GM18861 (cell line): ENCODE measurements around the gene KAT5.
"Not testable (repeated sequence)": the region's sequence is repeated elsewhere in the genome, so short reads cannot be mapped to it uniquely, and the experiment has no call there.

Experiments
- ATAC-seq: cut with Tn5 transposase; IDR thresholded peaks from one replicate; pipeline ENCODE4 v1.9.1; 2021; ENCODE audit not compliant: unreplicated experiment

KAT5 gene

DNA sequence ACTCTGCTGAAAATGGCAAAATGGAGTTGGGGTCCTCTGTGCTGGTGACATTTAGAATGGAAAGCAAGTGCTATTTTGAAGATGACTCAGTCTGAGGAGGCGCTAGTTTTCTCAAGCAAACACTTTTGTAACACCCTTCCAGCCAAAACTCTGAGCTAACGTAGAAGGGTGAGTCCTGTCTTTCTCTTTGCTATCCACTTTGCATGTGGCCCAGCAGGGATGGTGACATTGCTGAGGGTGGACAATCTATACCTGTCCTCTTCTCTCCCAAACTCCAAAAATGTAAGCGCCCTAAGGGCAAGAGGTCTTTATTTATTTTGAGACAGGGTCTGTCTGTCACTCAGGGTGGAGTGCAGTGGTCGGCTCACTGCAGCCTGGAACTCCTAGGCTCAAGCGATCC lies 3.6 kb upstream of the KAT5 start:
- no peak for ATAC-seq

DNA sequence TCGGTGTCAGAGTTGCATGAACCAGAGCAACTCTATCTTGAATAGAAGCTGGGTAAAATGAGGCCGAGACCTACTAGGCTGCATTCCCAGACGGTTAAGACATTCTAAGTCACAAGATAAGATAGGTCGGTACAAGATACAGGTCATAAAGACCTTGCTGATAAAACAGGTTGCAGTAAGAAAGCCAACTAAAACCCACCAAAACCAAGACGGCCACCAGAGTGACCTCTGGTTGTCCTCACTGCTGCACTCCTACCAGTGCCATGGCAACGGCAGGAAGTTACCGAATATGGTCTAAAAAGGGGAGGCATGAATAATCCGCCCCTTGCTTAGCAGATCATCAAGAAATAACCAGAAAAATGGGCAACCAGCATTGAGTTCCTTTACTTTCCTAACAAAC lies 2.4 kb upstream of the KAT5 start:
- ATAC-seq = no peak

DNA sequence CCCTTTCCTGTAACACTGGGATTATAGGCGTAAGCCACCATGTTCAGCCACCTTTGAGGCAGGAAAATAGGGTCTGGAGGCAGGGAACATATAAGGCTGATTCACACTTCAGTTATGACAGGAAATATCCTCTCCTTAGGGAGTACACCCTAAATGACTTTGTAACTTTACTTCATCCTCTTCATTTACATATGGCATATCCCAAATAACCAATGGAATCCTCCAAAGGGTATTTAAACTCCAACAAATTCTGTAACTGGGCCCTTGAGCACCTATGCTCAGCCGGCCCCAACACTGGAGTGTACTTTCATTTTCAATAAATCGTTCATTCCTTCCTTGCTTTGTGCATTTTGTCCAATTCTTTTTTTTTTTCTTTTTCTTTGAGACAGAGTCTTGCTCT lies 1.6 kb upstream of the KAT5 start:
- no peak for ATAC-seq

DNA sequence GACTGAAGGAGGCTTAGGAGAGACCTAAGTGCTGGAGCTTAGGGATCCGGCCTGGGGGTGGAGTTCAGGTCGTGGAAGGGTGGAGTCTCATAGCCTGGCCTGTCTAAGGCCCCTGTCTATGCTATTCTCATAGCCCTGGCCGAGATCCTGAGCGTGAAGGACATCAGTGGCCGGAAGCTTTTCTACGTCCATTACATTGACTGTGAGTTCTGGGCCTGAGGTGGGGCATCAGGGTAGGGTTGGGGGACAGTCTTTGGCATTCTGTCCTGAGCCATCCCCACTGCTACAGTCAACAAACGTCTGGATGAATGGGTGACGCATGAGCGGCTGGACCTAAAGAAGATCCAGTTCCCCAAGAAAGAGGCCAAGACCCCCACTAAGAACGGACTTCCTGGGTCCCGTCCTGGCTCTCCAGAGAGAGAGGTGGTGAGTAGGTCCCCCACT lies 603 bp downstream of the KAT5 start:
- peak; percentile 14 for ATAC-seq

DNA sequence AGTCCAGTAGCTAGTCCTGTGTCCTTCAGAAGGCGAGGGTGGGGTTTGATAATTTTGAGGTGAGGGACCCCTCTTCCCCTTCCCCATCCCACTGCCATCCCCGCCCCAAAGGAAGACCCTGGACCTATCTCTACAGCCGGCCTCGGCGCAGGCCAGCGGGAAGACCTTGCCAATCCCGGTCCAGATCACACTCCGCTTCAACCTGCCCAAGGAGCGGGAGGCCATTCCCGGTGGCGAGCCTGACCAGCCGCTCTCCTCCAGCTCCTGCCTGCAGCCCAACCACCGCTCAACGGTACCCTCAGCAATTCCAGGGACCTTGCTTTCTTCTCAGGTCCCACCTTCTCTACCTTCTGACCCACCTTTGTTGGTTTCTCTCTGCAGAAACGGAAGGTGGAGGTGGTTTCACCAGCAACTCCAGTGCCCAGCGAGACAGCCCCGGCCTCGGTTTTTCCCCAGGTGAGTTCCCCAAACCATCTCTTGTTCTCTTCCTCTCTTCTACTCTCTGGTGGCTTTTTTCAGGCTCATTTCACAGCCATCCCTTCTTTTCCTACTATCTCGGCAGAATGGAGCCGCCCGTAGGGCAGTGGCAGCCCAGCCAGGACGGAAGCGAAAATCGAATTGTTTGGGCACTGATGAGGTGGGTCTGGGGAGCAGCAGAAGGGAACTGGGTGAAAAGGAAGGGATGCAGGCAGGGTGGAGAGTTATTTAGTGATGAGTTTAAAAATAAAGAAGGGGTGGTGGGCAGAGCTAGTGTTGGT lies 1.3 kb downstream of the KAT5 start:
- ATAC-seq = no peak

DNA sequence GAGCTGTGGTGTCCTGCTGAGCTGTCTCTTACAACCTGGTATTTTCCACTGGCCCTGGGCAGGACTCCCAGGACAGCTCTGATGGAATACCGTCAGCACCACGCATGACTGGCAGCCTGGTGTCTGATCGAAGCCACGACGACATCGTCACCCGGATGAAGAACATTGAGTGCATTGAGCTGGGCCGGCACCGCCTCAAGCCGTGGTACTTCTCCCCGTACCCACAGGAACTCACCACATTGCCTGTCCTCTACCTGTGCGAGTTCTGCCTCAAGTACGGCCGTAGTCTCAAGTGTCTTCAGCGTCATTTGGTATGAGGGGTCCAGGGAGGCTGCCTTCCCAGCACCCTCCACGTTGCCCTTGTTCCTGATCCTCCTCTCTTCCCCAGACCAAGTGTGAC lies 2.4 kb downstream of the KAT5 start:
- no peak for ATAC-seq

DNA sequence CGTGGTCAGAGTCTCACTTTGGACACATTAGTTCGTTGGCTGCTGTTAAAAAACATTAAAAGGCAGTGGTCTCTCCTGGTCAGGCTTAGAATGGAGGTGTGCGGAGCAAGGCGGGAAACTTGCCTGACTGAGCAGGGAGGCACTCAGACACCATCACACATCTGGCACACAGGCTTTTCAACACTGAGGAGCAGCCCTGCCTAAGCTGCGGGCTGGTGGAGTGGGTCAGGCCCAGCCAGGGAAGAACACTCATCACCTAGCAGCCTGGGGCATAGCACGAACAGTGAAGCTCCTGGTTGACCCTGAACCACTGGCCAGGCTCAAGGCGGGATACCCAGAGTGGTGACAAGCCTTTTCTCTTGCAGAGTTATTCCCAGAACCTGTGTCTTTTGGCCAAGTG lies 4.2 kb downstream of the KAT5 start:
- no peak for ATAC-seq

DNA sequence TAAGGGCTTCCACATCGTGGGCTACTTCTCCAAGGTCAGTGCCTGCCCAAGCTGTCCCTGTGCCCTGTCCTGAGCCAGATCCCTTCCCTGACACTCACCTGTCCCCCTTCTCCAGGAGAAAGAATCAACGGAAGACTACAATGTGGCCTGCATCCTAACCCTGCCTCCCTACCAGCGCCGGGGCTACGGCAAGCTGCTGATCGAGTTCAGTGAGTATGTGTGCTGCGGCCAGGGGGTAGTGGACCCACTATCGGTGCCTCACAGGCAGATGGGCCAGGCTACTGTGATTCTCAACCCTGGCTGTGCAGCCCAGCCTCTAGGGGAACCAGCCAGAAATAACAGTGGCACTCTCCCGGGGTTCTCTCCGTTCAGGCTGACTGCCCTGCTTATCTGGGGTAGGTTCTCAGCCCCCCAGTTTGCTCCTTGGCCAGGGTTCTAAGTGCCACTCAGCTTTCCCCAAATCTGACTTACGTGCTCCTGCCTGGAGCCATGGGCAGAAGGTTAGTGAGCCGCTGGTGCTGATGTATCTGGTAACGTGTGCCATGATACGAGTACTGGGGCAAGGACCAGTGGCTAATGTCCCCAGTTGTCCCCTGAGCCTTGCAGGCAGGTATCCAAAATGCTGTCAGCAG lies 4.8 kb downstream of the KAT5 start:
- ATAC-seq = no peak

DNA sequence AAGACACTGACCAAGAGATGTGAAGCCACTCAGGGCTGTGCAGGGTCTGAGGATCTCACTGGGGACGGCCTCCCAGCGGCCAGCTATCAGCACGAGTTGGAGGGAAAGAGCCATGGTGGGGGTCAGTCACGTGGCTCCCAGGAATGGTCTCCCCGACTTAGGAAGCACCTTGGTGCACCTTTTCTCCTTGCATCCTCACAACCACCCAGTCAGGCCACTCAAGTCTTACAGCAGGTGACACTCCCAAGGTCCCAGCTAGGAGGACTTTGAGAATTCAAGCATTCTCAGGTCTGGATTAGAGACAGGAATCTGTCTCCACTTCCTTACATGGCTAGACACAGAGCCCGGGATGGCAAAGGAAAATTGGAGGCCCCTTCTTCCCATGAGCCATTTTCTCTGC lies 5.9 kb downstream of the KAT5 start:
- ATAC-seq = no peak

DNA sequence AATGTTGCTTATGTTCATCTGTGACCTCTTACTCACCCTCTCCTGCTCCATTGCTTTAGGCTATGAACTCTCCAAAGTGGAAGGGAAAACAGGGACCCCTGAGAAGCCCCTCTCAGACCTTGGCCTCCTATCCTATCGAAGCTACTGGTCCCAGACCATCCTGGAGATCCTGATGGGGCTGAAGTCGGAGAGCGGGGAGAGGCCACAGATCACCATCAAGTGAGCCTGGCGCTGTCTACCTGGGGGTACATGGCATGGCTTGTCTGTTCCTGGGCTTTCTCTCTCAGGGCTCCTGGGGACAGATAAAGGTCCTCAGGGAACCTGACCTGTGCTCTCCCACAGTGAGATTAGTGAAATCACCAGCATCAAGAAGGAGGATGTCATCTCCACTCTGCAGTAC lies 6.5 kb downstream of the KAT5 start:
- ATAC-seq = no peak

DNA sequence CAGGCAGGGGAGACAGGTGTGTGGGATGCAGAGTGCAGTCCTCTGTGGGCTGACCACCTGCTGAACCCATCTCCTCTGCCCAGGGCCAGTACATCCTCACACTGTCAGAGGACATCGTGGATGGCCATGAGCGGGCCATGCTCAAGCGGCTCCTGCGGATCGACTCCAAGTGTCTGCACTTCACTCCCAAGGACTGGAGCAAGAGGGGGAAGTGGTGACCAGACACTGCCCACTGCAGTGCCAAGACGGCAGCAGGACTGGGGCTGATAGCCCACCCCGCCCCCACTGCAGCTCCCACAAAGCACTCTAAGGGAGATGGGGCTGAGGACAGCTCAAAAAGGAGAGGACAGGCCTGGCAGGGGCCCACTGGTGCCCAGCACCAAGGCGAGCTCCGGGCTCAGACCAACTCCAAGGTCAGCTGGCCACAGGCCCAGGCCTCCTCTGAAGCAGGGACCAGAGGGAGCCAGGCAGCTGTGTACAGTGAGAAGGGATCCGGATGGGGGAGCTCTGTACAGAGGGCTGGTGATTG lies 7.0 kb downstream of the KAT5 start:
- no peak for ATAC-seq

DNA sequence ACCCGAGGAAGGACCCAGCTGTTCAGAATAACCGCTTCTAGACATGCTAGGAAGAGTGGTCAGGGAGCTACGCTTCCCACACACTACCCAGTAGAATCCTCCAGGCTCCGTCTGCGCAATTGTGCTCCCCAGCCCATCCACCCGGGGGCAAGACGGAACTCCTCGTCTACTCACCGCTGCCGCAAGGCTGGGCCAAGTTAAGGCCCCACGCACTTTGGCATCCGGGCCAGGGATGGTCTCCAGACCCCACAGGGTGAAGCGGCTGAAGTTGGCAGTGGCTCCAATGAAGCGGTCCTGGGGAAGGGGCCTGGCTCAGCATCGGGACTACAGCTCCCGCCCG lies 7.8 kb downstream of the KAT5 start:
- ATAC-seq = peak; percentile 8

DNA sequence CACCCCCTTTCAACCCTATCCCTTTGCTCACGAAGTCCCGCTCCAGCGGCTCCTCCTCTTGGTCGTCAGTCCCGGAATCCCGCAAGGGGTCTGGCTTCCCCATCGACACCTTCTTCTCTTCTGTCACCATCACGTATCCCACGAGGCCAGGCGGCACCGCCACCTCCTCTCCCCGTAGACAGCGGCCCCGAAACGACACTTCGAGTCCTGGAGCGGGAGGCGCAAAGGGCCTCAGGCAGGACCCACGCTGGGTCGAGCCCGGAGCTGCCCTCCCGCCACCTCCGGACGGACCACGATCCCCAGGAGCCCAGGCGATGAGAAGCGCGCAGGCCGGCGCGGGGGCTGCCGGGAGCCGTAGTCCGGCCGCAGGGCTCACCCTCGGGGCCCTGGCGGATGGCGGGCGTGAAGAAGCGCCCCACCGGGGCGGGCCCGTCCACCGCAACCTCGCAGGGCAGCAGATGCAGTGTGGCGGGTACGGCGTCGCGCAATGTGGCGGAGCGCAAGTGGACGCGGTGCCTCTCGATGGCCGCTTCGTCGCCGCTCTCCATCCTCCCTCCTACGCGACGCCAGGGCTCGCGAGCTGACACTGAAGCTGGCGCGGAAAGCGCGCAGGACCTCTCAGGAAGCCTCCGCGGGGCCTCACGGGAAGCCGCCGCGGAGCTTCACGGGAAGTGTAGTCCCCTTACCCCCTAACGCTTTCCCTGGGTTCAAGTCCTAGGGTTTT lies 8.3 kb downstream of the KAT5 start, which contains the start of gene RNASEH2C:
RNASEH2C (minus strand) TSS at position 588 of the 724 bp plus-strand sequence; CDS start at position 548, 40 bp downstream.
- ATAC-seq = peak; percentile 54

DNA sequence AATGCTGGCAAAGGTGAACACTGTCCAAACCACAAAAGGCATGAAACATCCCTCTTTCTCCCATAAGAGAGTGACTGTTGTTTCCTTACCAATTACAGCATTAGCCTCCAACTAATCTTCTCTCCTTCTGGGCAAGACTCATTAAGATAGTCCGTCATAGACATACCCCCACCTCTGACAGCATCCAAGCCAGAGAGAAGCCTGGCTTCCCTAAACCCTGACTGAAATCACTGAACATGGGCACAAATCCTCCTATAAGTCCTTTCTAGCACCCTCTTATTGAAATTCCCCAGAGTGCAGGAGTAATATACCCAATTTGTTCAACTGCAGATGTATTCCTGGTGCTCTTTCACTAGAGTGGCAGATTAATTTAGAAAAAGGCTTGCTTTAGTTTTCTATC lies 10.2 kb downstream of the KAT5 start:
- ATAC-seq = no peak

DNA sequence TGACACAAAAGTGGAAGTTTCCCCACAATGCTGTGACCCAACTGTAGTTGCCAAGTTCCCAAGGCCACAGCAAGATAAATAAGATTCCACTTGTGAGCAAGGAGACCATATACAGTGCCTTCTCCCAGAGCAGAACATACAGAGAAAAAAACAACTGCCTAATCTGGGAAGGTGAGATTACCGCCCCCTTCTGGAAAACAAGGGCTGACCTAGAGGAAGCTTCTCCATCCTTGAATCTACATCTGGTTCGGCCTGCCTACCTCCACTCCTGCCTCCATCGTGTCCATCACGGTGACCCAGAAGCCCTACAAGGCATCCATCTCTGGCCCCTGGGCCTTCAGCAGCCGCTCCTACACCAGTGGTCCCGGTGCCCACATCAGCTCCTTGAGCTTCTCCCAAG lies 14.6 kb downstream of the KAT5 start:
- no peak for ATAC-seq

DNA sequence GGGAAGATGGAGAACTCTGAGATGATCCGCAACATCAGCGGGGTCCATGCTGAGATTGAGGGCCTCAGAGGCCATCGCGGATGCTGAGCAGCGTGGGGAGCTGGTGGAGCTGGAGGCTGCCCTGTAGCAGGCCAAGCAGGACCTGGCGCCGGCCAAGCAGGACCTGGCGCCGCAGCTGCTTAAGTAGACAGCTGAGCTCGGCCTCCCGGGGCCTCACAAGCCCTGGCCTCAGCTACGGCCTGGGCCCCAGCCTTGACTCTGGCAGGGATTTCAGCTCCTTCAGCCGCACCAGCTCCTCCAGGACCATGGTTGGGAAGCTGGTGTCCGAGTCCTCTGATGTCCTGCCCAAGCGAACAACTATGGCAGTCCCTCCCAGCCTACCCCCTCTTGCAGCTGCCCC lies 15.8 kb downstream of the KAT5 start:
- no peak for ATAC-seq

DNA sequence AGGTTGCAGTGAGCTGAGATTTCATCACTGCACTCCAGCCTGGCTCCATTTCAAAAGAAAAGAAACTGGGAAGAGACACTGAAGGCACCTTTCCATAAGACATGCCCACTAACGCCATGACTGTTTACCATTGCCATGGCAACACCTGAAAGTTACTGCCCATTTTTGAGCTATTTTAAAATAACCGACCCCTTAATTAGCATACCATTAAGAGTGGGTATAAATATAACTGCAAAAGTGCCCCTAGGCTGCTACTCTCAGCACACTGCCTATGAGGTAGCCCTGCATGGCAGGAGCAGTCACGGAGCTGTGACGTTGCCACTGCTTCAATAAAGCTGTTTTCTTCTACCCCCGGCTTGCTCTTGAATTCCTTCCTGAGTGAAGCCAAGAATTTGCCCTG lies 18.4 kb downstream of the KAT5 start:
- ATAC-seq = no peak

DNA sequence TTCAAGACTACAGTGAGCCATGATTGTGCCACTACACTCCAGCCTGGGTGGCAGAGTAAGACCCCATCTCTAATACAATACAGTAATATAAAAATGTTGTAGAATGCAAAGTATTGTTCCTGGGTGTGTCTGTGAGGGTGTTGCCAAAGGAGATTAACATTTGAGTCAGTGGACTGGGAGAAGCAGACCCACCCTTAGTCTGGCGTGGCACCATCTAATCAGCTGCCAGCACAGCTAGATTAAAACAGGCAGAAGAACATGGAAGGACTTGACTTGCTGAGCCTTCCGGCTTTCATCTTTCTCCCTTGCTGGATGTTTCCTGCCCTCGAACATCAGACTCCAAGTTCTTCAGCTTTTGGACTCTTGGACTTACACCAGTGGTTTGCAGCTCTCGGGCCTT lies 23.1 kb downstream of the KAT5 start:
- not testable (repeated sequence) for ATAC-seq

DNA sequence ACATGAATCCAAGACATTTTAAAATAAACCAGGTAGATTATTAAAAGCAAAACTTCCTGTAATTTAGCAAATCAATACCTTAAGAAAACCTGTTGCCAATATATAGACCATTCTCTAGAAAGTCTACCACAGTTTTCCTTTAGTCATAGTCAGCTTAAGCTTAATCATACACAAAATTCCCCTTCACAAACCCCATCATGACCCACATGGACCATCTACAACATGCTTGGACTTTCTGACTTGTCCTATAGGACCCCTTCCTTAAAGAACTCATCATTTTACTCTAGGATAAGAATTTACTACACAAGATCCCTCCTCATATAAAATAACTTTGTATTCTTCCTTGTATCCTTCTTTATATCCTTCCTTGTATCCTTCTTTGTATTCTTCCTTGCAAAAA lies 24.8 kb downstream of the KAT5 start:
- ATAC-seq = no peak

DNA sequence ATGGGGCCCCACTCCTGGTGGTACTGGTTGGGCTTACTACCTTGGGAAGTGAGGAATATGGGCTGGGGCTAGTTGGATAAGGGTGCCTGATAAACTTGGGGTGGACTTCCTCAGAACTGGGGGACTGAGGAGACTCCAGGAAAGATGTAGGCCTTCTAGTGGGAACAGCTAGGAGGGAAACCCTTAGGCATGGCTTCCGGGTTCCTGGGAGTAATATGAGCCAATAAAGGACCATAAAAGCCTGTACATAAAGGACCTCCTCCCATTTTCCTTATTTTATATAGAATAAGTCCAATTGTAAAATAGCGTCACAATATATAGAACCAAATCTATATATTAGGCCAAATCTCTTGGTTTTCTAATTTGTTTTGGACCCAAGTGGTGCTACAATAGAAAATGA lies 27.0 kb downstream of the KAT5 start:
- no peak for ATAC-seq

DNA sequence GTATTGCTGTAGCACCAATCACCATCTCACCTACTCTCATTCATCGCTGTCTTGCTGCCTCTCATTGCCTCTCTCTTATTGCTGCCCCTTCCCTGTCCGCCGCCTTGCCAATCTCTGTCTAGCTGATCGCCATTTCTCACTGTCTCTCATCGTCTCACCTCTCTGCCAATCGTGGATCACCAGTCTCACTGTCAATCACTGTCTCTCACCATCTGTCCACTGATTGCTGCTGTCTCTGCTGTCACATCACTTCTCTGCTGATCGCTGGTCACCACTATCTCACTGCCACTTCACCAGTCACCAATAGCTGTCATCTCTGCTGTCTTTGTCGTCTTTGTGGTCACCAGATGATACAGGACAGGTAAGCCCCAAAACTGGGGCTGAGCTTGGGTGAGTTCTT lies 29.1 kb downstream of the KAT5 start:
- ATAC-seq = no peak

DNA sequence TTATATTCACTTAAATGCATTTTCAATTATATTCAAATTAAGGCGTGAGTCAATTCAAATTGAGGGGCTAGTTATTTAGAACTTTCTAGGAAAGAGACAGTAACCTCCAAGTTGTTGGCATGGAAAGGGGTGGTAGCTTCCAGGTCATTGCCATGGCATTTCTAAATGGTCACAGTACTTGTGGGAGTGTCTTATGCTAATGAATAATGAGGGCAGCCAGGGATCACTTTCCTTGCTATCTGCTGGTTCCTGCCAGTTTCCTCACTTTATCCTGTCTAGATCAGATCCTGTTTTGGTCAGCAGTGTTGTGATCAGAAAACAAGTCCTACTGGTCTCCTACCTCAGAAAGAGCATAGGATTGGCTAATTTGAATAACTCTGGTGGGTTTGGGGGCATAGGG lies 30.3 kb downstream of the KAT5 start:
- ATAC-seq = no peak
